GM19025 (cell line): ENCODE results near the gene SLC9A9.
A peak's percentile ranks its signal among the peaks of the same experiment; 100 is the strongest.

ENCODE experiments used
- ATAC-seq: cut with Tn5 transposase; IDR thresholded peaks from one replicate; pipeline ENCODE4 v1.9.1; 2021; ENCODE audit warnings: mild to moderate bottlenecking, low read depth, moderate library complexity; ENCODE audit not compliant: unreplicated experiment

Gene SLC9A9

DNA sequence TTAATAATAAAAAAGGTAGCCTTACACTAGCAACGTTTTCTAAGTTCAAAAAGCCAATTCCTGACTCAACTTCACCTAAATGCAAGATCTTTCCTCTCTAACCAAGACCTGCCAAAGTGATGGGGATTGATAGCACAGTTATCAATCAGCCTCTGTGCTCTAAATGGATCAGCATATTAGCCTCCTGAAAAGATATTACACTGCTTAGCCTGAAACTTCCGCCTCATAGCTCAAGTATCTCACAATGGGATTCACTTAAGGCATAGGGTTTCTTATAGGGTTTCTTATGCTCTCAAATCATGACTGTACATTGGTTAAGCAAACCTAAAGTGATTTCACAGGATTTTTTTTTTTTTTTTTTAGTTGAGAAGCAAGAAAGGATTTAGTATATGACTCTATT is 436 bp upstream of the SLC9A9 start:
- no peak for ATAC-seq

GRCh38 chr3:143843587-143843986 is 4.7 kb downstream of the SLC9A9 start:
- ATAC-seq, result no peak

DNA sequence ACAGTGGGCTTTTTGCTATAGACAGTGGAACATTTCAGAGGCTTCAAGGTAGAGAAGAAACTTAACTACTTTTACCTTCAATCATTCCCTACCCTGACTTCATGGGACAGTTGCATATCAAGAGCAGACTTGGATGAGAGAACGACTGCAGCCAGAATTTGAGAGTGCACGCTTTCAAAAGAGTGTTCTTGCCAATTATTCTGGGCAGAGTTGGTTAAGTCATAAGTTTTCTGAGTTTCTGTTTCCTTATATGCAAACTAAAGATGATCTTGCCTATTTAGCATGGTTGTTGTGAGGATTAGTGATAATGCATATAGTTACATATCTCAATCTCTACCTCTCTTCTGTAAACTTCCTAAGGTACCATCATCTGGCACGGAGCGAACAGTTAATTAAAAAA is 7.6 kb downstream of the SLC9A9 start:
- no peak for ATAC-seq

GRCh38 chr3:143839980-143840379 is 8.3 kb downstream of the SLC9A9 start:
- no peak for ATAC-seq

DNA sequence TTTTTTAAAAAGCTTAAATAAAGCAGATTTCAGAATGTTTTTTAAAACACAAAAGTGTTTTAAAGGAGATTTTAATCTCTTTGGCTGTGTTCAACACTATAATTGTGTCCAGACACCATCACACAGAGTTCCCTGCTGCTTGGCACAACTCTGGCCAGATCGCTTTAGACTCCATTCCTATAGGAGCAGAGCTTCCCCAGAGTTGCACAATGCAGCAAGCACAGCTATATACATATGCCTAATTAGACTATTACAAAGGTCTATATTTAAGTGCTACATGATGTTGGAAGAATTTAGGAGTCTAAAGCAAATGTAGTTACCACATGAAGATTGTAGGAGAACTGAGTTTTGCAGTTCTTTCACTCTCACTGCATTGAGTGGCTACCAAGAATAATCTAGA is 11.2 kb downstream of the SLC9A9 start:
- ATAC-seq, result no peak

GRCh38 chr3:143835312-143835711 is 13.0 kb downstream of the SLC9A9 start:
- ATAC-seq, result no peak

- peak; percentile 58 for ATAC-seq
These were observed 15.8 kb downstream of the SLC9A9 start for GRCh38 chr3:143832433-143832832.

DNA sequence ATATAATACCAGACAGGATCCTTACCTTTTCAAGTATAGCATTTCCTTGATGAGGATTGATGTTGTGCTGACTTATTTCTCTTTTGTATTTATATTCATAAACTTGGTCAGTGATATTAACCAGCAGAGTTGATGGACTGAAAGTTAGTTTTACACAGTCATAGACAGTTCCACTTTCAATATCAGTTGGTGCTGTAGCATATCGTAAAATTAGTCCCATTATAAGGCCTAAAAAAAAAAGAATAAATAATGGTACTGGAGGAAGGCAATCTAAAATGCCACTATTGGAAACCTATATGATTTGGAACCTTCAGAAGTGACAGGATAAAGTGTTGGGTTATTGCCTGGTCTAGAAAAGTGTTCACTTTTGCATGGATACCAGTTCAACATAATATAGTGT is 16.3 kb downstream of the SLC9A9 start:
- peak; percentile 73 for ATAC-seq

DNA sequence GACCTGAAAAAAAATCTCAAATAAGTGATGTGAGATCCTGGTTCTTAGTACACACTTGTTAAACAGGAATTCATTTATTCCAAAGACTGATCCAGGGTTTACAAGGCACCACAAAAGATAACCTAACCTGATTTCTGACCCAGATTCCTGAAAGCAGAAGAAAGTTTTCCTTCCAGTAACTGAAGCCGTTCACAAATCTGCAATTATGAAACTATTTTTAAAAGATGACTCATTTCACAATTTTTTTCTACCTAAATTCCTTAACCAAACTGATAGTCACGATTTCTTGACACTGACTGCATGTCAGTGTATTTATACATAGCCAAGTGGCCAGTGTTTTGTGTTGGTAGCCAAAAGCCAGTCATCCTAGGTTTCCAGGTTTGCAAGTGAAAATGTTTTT is 17.1 kb downstream of the SLC9A9 start:
- no peak for ATAC-seq

GRCh38 chr3:143830786-143831185 is 17.5 kb downstream of the SLC9A9 start:
- ATAC-seq, result no peak

- no peak for ATAC-seq
These were observed 18.2 kb downstream of the SLC9A9 start for GRCh38 chr3:143830063-143830462.

DNA sequence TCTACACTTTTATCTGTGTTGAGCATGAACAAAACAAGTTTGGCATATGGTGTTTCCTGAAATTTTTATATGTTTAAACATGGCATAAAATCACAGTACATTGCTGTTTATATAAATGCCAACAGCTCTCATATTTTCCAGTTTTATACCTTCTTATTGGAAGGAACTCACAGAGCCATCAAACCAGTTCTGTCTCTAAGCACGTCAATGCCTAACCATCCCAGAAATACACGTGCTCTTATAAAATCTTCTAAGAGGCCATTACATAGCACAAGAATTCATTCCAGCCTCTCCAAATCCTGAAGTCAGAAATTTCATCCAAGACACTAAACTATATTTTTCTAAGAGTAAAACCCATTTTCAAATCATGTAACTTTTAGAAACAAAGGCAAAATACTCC is 20.8 kb downstream of the SLC9A9 start:
- ATAC-seq, result no peak

GRCh38 chr3:143826296-143826695 is 22.0 kb downstream of the SLC9A9 start:
- no peak for ATAC-seq

- ATAC-seq, result no peak
These were observed 22.8 kb downstream of the SLC9A9 start for GRCh38 chr3:143825513-143825912.

DNA sequence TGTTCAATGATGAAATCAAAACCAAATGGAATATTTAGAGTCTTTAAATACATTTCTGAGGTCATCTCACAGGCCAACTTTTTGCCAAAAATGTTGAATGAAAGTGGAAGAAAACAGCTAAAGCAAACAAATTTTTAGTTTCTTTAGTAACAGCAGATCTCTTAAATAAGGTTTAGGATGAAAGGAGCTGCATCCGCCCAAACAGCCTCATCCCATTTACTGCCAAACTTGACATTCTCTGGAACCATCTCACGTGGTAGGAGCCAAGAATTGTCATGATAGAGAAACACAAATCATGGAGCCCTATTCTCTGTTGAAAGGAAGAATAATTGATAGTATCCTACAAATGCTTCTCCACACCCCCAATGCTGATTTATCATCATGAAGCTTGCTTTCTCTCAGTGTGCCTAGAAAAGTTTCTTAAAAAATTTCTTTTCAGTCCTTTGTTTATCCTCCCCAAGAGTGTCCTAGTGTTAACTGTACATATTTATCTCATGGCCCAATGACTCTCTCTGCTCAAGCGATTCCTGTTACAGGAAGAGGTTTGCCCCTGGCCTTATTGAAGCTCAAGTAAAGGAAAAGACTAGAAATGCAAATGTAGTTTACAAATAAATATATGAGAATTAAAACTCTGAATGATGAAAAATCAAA is 23.4 kb downstream of the SLC9A9 start:
- ATAC-seq, result no peak

- no peak for ATAC-seq
These were observed 25.5 kb downstream of the SLC9A9 start for GRCh38 chr3:143822798-143823197.

DNA sequence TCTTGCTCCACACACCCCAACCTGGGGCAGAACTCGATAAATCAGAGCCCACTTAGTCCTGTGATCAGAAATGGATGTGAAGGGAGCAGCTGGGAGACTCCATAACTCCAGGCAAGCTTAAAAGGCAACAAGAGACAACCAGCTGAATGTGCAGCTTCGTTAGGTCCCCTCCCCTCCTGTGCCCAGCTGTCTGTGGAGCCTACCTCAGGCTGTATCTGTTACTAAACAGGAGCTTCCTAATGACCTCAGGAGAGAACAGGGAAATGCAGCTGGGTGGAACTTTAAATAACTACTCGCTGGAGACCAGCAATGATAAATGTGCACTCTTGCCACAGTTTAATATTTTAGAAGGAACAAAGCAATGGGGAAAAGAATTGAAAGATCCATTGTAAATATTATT is 25.9 kb downstream of the SLC9A9 start:
- no peak for ATAC-seq

DNA sequence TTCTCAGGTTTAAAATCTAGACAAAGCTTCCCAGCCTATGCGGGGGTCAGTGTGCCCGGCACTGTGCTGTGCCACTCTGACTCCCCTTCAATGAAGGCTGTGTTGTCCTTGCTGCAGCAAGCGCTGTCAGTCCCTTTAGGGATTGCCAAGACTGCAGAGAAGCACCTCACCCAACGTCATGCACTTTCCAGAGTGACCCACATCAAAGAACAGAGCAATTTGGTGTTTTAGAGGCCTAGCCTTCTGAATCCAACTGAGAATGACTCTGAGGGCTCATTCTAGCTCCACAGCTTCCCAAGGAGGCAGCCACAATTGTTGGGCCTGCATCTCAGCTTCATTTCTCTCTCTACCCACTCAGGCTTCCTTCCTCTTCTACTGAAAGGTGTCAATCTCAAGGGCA is 26.4 kb downstream of the SLC9A9 start:
- no peak for ATAC-seq

GRCh38 chr3:143820466-143821221 is 27.6 kb downstream of the SLC9A9 start:
- no peak for ATAC-seq

DNA sequence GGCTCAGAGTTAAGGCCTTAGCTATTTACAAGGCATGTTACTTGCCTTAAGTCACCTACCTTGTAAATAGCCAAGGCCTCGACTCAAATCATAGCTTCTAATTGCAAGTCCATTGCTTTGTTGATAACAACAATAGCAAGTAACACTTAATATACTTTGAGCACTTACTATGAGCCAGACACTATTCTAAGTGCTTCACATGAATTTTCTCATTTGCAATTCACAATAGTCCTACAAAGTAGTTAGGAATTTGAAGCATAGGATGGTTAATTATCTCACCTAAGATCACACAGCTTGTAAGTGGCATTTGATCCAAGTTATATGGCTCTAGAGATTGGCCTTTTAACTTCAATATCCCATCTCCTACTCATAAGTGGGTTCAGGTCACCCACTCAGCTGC is 28.4 kb downstream of the SLC9A9 start:
- ATAC-seq, result no peak

- ATAC-seq, result no peak
These were observed 33.8 kb downstream of the SLC9A9 start for GRCh38 chr3:143814443-143814889.

DNA sequence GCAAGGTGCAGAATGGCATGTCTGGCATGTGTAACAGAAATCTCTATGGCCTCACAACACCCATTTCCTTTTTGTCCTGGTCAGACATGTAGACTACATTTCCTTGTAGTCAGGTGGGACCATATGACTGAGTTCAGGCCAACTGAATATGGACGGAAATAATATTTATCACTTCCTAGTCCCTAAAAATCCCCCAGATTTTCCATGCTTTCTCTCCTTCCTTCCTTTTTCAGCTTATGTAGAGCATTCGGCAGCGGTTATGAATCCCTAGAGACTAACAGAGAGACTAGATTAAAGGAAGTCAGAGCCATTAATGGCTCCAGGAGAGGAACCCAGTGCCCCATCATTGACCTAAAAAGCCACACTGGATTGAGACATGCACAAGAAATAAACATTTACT is 35.8 kb downstream of the SLC9A9 start:
- no peak for ATAC-seq
